Endothelial cell of umbilical vein (primary cell): ENCODE results near the gene VPREB1. TPM values are rescaled to one million over a fixed set of nuclear protein-coding genes. Genes with fewer than 3 reads are reported as not detected.

Experiments used
- BruUV-seq: library from RNA; stranded (reverse); fragments of 400-500 nt; replicated peaks from 2 replicates; lab custom pipeline; 2021; lab: Mats Ljungman, UMichigan
- CTCF ChIA-PET: fragments of 300-600, 350-600 bp; sonication (Branson Sonifier 250); formaldehyde crosslinking; loops from one replicate; lab custom pipeline; 2021; ENCODE audit warnings: antibody characterized with exemption, inconsistent platforms; lab: Charles Lee
- POLR2A ChIA-PET: fragments of 300-600, 350-600 bp; sonication (Branson Sonifier 250); formaldehyde crosslinking; loops from one replicate; lab custom pipeline; 2021; ENCODE audit warnings: antibody characterized with exemption, inconsistent platforms; lab: Charles Lee
- DNase-seq: peaks from one replicate; pipeline ENCODE4 v3.0.0-alpha.2; 2011; ENCODE audit warnings: low read depth, low spot score
- FAIRE-seq: peaks from 2 replicates; lab custom pipeline; 2011; peaks lifted over from hg19 to GRCh38; lab: Jason Lieb, UNC
- H2AFZ ChIP-seq: 2 replicates; pipeline ENCODE4 v1.6.0; 2012; ENCODE audit warnings: low read depth, low read length, control low read depth, inconsistent platforms
- H3K27ac ChIP-seq: 2 replicates; pipeline ENCODE4 v1.5.1; 2011; ENCODE audit warnings: low read depth, mild to moderate bottlenecking, control low read depth, low read length, moderate library complexity; ENCODE audit not compliant: insufficient read depth
- H3K27me3 ChIP-seq, 2 experiments: 2 replicates each; pipeline versions ENCODE4 v1.6.0 to v1.6.1; 2011; ENCODE audit warnings: low read length in 2 of 2, mixed read lengths in 1 of 2; ENCODE audit not compliant: control insufficient read depth in 2 of 2, insufficient read depth in 2 of 2
- H3K36me3 ChIP-seq, 2 experiments: 2 replicates in 1 of 2; 3 replicates in 1 of 2; pipeline ENCODE4 v1.5.1; 2011; ENCODE audit warnings: low read length in 2 of 2, mild to moderate bottlenecking in 1 of 2, moderate library complexity in 1 of 2; ENCODE audit not compliant: control insufficient read depth in 2 of 2, insufficient read depth in 2 of 2; ENCODE audit errors: extremely low read depth in 1 of 2
- H3K4me1 ChIP-seq: 3 replicates; pipeline ENCODE4 v1.5.1; 2011; ENCODE audit warnings: mild to moderate bottlenecking, low read length; ENCODE audit not compliant: control insufficient read depth, insufficient read depth; ENCODE audit errors: extremely low read depth
- H3K4me2 ChIP-seq: 2 replicates; pipeline ENCODE4 v1.6.1; 2011; ENCODE audit warnings: low read length, control low read depth, mixed read lengths; ENCODE audit not compliant: insufficient read depth
- H3K4me3 ChIP-seq, 3 experiments: fragments of 200-600 bp in 1 of 3; sonication (generic), shearing (Covaris generic) in 1 of 3; replicated peaks in 1 of 3; 2 replicates each; pipeline ENCODE4 v1.5.1; 2011 to 2016; ENCODE audit warnings: control low read depth in 3 of 3, low read length in 3 of 3, mild to moderate bottlenecking in 2 of 3, inconsistent platforms in 1 of 3, low read depth in 1 of 3, moderate library complexity in 1 of 3; ENCODE audit not compliant: insufficient read depth in 1 of 3
- H3K79me2 ChIP-seq: 2 replicates; pipeline ENCODE4 v1.6.0; 2012; ENCODE audit warnings: low read length, inconsistent platforms; ENCODE audit not compliant: control insufficient read depth, insufficient read depth
- H3K9ac ChIP-seq: replicated peaks from 2 replicates; pipeline ENCODE3; 2011; ENCODE audit warnings: low read length, control low read depth; ENCODE audit not compliant: insufficient read depth; ENCODE audit errors: extremely low read depth
- H3K9me1 ChIP-seq: replicated peaks from 3 replicates; pipeline ENCODE4 v1.6.0; 2011; ENCODE audit warnings: mild to moderate bottlenecking, low read length; ENCODE audit not compliant: control insufficient read depth, insufficient read depth; ENCODE audit errors: extremely low read depth
- H3K9me3 ChIP-seq: replicated peaks from 2 replicates; pipeline ENCODE4 v1.5.1; 2012; ENCODE audit warnings: low read length, inconsistent platforms; ENCODE audit not compliant: control insufficient read depth, insufficient read depth
- H4K20me1 ChIP-seq: replicated peaks from 2 replicates; pipeline ENCODE3; 2011; ENCODE audit warnings: mild to moderate bottlenecking, low read length; ENCODE audit not compliant: control insufficient read depth, insufficient read depth; ENCODE audit errors: extremely low read depth
- EZH2 ChIP-seq: IDR thresholded peaks from 2 replicates; pipeline ENCODE4 v1.6.1; 2012; ENCODE audit warnings: borderline replicate concordance, low read depth, mild to moderate bottlenecking, moderate library complexity, low read length, inconsistent platforms; ENCODE audit not compliant: severe bottlenecking
- FOS ChIP-seq: IDR thresholded peaks from 2 replicates; pipeline ENCODE4 v1.6.1; 2011; ENCODE audit warnings: mild to moderate bottlenecking, low read length, moderate library complexity, borderline replicate concordance; ENCODE audit not compliant: insufficient read depth
- GATA2 ChIP-seq: IDR thresholded peaks from 2 replicates; pipeline ENCODE4 v1.7.0; 2011; ENCODE audit warnings: low read depth, mild to moderate bottlenecking, moderate library complexity, mixed read lengths, low read length; ENCODE audit not compliant: insufficient read length, insufficient read depth
- JUN ChIP-seq: IDR thresholded peaks from 2 replicates; pipeline ENCODE4 v1.6.1; 2011; ENCODE audit warnings: borderline replicate concordance, low read depth; ENCODE audit not compliant: insufficient read length, insufficient read depth
- MYC ChIP-seq: IDR thresholded peaks from one replicate; pipeline ENCODE4 v1.6.1; 2011; ENCODE audit warnings: mild to moderate bottlenecking, low read depth, low read length
- POLR2A ChIP-seq: IDR thresholded peaks from 2 replicates; pipeline ENCODE4 v1.6.1; 2012; ENCODE audit warnings: low read depth, mild to moderate bottlenecking, control low read depth, low read length
- POLR2AphosphoS5 ChIP-seq: IDR thresholded peaks from 2 replicates; pipeline ENCODE4 v1.6.1; 2012; ENCODE audit warnings: low read depth, mild to moderate bottlenecking, control low read depth, low read length, moderate library complexity; ENCODE audit not compliant: insufficient read depth
- dilution Hi-C: fragments of 300-500 bp; cut with MboI; formaldehyde crosslinking; loops from one replicate; pipeline ENCODE4 v1.15.0; 2019; ENCODE audit warnings: low sequenced_read_pairs; ENCODE audit not compliant: extremely low pct_ligation_motif_present
- intact Hi-C: fragments of 100-400 bp; cut with micrococcal nuclease; formaldehyde crosslinking; loops from one replicate; pipeline ENCODE4 v1.10.0; 2022
- polyA plus RNA-seq, 4 experiments: library from polyadenylated mRNA; depleted of rRNA in 3 of 4; stranded (reverse) in 3 of 4; unstranded in 1 of 4; fragments of >200 nt; gene quantifications; 2 replicates each; pipeline versions ENCODE4 v1.2.1 to v1.2.3, GENCODE V29; 2011 to 2012; ENCODE audit warnings: missing spikeins in 1 of 4
- total RNA-seq: library from RNA; stranded (reverse); gene quantifications from 2 replicates; pipeline ENCODE4 v1.2.3, GENCODE V29; 2021
- TF ChIP-seq, protein P1 (sequence below), 2 donors: IDR thresholded peaks; 1 replicate in 1 of 2; 2 replicates in 1 of 2; pipeline ENCODE4 v1.5.1; 2011; ENCODE audit warnings: low read length in 2 of 2, mild to moderate bottlenecking in 2 of 2, moderate library complexity in 2 of 2, control low read depth in 1 of 2, inconsistent platforms in 1 of 2, low read depth in 1 of 2; ENCODE audit not compliant: insufficient read depth in 1 of 2; ENCODE audit errors: extremely low read depth in 1 of 2
- TF ChIP-seq, protein P2 (sequence below): IDR thresholded peaks from 2 replicates; pipeline ENCODE4 v1.6.1; 2011; ENCODE audit not compliant: insufficient read depth, insufficient read length

VPREB1 gene
- total and polyA plus RNA-seq, 2 donors (not counting 3 experiments of a cell fraction or from before 2014, with no cell fraction given), result not detected

DNA sequence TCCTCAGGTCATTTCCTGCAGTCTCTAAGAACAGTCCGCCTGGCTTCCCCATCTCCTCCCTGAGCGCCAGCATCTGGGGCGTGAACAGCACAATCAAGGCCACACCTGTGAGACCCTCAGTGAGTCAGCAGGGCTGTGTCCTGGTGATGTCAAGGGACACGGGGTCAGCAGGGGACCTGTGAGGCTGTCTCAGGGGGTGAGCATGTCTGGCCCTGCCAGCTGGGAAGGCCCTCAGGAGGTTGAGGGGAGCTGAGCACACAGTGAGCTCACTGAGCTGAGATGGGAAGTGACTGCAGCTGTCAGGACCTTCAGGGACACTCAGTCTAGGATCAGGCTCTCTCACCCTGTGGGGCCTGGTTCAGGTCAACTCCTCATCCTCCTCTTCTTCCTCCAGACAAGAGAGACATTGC lies 46.6 kb upstream of the VPREB1 start:
- H2AFZ ChIP-seq, result no peak overlapping the region
- intact Hi-C loops (no loop called here), dilution Hi-C loops (no loop called here)
- H3K9me1 ChIP-seq, result no peaks in the 10 kb centered on the region
- no peaks in the 10 kb centered on the region for H4K20me1 ChIP-seq
- no peaks in the 10 kb centered on the region for H3K9me3 ChIP-seq
- no peak overlapping the region for H3K27ac ChIP-seq
- BruUV-seq, result no TSS peak
- H3K36me3 ChIP-seq, result no peaks in the 10 kb centered on the region
- no peak overlapping the region for H3K4me3 ChIP-seq
- POLR2A ChIA-PET, result no interaction called here
- DNase-seq (no peak), FAIRE-seq (no peak)
- peaks cover 0 to 4% of the 10 kb centered on the region in 2 experiments for H3K27me3 ChIP-seq
- no peak overlapping the region for H3K9ac ChIP-seq
- no peak overlapping the region for H3K4me2 ChIP-seq
- CTCF ChIA-PET, result interaction anchor here (1.0 to 3.3 kb wide), 5 partner anchors 9 to 112 kb away, joined by 3 to 66 read pairs (median 7); no protein-coding TSS in a partner anchor
- no peaks in the 10 kb centered on the region for H3K4me1 ChIP-seq
- no peaks in the 10 kb centered on the region for H3K79me2 ChIP-seq
- TF ChIP-seq GATA2, result no peak

DNA sequence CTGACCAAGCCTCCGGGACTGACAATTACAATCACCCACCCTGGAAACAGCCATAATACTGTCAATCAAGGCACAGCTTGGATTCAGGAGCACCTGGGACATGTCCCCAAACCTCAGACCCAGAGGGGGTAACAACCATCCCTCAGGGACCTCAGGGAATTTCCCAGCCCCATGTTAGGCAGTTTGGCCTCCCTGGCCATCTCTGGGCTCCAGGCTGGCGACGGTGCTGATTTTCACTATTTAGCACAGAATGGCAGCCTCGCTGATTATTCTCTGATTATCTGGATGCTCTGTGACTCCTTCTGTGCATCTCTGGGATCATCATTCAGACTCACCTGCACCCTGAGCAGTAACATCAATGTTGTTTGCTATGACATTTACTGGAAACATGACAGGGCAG lies 45.8 kb upstream of the VPREB1 start:
- TF ChIP-seq POLR2AphosphoS5, result no peak
- TF ChIP-seq GATA2, result no peak
- TF ChIP-seq, protein P1, sequence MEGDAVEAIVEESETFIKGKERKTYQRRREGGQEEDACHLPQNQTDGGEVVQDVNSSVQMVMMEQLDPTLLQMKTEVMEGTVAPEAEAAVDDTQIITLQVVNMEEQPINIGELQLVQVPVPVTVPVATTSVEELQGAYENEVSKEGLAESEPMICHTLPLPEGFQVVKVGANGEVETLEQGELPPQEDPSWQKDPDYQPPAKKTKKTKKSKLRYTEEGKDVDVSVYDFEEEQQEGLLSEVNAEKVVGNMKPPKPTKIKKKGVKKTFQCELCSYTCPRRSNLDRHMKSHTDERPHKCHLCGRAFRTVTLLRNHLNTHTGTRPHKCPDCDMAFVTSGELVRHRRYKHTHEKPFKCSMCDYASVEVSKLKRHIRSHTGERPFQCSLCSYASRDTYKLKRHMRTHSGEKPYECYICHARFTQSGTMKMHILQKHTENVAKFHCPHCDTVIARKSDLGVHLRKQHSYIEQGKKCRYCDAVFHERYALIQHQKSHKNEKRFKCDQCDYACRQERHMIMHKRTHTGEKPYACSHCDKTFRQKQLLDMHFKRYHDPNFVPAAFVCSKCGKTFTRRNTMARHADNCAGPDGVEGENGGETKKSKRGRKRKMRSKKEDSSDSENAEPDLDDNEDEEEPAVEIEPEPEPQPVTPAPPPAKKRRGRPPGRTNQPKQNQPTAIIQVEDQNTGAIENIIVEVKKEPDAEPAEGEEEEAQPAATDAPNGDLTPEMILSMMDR (IDR thresholded peaks at IDR 0.05; ENCODE audit: extremely low read depth in 1 of 2, insufficient read depth in 1 of 2, low read depth in 1 of 2, low read length in 2 of 2), result no peak
- no peak for TF ChIP-seq JUN
- no peak for TF ChIP-seq FOS
- TF ChIP-seq, protein P2, sequence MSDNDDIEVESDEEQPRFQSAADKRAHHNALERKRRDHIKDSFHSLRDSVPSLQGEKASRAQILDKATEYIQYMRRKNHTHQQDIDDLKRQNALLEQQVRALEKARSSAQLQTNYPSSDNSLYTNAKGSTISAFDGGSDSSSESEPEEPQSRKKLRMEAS, result no peak
- no peak for TF ChIP-seq POLR2A
- TF ChIP-seq EZH2, result no peak
- TF ChIP-seq MYC, result no peak
- ChIA-PET CTCF (no interaction called here), POLR2A (no interaction called here)
- H3K9me3 ChIP-seq, result no peaks in the 10 kb centered on the region
- H3K4me1 ChIP-seq, result no peaks in the 10 kb centered on the region
- intact Hi-C loops, result no loop called here
- H3K9me1 ChIP-seq, result no peaks in the 10 kb centered on the region
- H3K4me3 ChIP-seq, result no peak overlapping the region
- H2AFZ ChIP-seq, result no peak overlapping the region
- DNase-seq (no peak), FAIRE-seq (no peak)
- peaks cover 3 to 4% of the 10 kb centered on the region in 2 experiments for H3K27me3 ChIP-seq
- BruUV-seq, result no TSS peak
- no peaks in the 10 kb centered on the region for H4K20me1 ChIP-seq
- dilution Hi-C loops, result no loop called here
- H3K9ac ChIP-seq, result no peak overlapping the region
- no peaks in the 10 kb centered on the region for H3K36me3 ChIP-seq
- H3K27ac ChIP-seq, result no peak overlapping the region
- no peaks in the 10 kb centered on the region for H3K79me2 ChIP-seq
- no peak overlapping the region for H3K4me2 ChIP-seq
